Measurements from ENCODE around the gene RMI1.

- TF ChIP-seq, protein P1, sequence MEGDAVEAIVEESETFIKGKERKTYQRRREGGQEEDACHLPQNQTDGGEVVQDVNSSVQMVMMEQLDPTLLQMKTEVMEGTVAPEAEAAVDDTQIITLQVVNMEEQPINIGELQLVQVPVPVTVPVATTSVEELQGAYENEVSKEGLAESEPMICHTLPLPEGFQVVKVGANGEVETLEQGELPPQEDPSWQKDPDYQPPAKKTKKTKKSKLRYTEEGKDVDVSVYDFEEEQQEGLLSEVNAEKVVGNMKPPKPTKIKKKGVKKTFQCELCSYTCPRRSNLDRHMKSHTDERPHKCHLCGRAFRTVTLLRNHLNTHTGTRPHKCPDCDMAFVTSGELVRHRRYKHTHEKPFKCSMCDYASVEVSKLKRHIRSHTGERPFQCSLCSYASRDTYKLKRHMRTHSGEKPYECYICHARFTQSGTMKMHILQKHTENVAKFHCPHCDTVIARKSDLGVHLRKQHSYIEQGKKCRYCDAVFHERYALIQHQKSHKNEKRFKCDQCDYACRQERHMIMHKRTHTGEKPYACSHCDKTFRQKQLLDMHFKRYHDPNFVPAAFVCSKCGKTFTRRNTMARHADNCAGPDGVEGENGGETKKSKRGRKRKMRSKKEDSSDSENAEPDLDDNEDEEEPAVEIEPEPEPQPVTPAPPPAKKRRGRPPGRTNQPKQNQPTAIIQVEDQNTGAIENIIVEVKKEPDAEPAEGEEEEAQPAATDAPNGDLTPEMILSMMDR (IDR thresholded peaks at IDR 0.05; ENCODE audit: extremely low read depth in 1 of 2, insufficient read depth in 1 of 2, low read depth in 1 of 2, low read length in 2 of 2): no peak
- no peak for TF ChIP-seq MYC (IDR thresholded peaks at IDR 0.05; ENCODE audit: low read depth, low read length)
- no peak for TF ChIP-seq GATA2 (IDR thresholded peaks at IDR 0.05; ENCODE audit: insufficient read depth, insufficient read length, low read depth, low read length)
- no peak for TF ChIP-seq EZH2 (IDR thresholded peaks at IDR 0.05; ENCODE audit: borderline replicate concordance, low read depth, low read length, severe bottlenecking)
- TF ChIP-seq POLR2AphosphoS5 (IDR thresholded peaks at IDR 0.05; ENCODE audit: insufficient read depth, low read depth, low read length): no peak
- TF ChIP-seq POLR2A (IDR thresholded peaks at IDR 0.05; ENCODE audit: low read depth, low read length): no peak
- no peak for TF ChIP-seq JUN (IDR thresholded peaks at IDR 0.05; ENCODE audit: borderline replicate concordance, insufficient read depth, insufficient read length, low read depth)
- TF ChIP-seq, protein P2, sequence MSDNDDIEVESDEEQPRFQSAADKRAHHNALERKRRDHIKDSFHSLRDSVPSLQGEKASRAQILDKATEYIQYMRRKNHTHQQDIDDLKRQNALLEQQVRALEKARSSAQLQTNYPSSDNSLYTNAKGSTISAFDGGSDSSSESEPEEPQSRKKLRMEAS (IDR thresholded peaks at IDR 0.05; ENCODE audit: insufficient read depth, insufficient read length): no peak
- TF ChIP-seq FOS (IDR thresholded peaks at IDR 0.05; ENCODE audit: borderline replicate concordance, insufficient read depth, low read length): no peak
Measured at GRCh38 chr9:83986765-83987401, 6.3 kb downstream of the RMI1 start.

Data from endothelial cell of umbilical vein (primary cell).